Measurements from ENCODE around the gene GNG14.
A peak's percentile ranks its signal among the peaks of the same experiment; 100 is the strongest.
"Not testable (repeated sequence)": the region's sequence is repeated elsewhere in the genome, so short reads cannot be mapped to it uniquely, and the experiment has no call there.

GNG14 gene

DNA sequence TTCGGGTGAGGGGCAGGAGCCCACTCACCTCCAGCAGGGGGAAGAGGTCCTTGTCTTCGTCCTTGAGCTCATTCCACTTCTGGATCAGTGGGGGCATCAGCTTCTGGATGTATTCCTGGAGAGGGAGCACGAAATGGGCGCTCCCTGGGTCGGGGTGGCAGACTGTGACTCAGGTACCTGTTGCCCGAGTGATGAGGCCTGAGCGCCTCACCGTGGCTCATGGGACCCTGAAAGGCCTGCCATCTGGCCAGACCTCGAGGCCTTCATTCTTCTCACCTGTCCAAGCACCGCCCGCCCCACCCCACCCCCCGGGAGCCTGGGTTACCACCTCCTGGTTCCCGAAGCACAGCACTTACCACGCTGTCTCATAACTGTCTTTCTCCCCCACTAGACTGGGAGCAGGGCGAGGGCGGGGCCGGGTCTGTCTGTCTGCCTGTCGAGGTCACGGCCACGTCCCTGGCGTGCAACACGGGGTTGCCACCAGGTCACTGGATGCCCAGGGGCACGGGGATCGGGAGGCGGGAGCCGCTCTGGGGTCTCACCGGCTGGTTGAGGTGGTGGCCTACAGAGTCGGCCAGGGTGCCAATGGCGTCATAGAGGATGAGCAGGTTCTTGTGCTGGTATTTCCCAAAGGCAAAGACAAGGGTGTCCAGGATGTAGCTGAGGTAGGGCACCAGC lies 18.0 kb downstream of the GNG14 start:
- no peak overlapping the region for H3K4me3 Mint-ChIP-seq
- H3K27ac Mint-ChIP-seq (ENCODE audit: low read depth): no peak overlapping the region
- ATAC-seq (replicated peaks; ENCODE audit: extremely low read depth, poor library complexity, severe bottlenecking): no peak

DNA sequence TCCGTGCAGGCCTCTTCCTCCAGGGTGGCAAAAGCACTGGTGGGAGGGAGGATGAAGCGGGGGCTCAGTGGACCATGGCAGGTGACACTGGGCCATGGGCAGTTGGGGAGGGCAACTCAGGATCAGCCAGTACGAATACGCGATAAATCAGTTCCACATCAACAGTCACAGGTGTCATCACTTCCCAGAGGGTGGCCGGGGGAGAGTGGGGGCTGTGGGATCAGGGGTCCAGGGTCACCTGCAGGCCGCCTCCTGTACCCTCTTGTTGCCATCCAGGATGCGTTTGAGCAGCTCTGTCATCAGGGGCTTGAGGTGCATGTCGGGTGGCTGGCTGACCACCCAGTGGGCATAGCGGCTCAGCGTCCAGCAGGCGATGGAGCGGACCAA lies 18.5 kb downstream of the GNG14 start:
- Mint-ChIP-seq H3K4me3 (no peak overlapping the region), H3K4me1 (no peaks in the 10 kb centered on the region), H3K36me3 (ENCODE audit: insufficient read depth) (peaks cover 32% of the 10 kb centered on the region), H3K27me3 (no peaks in the 10 kb centered on the region), H3K27ac (ENCODE audit: low read depth) (no peak overlapping the region), H3K9me3 (no peaks in the 10 kb centered on the region)
- no peak for ATAC-seq (replicated peaks; ENCODE audit: extremely low read depth, poor library complexity, severe bottlenecking)
- no peak for DNase-seq (ENCODE audit: low spot score in 2 of 2)

More for the DNA sequence above, 18.0 kb downstream of the GNG14 start:
- Mint-ChIP-seq H3K4me1 (no peaks in the 10 kb centered on the region), H3K36me3 (ENCODE audit: insufficient read depth) (peaks cover 30% of the 10 kb centered on the region), H3K27me3 (no peaks in the 10 kb centered on the region), H3K9me3 (no peaks in the 10 kb centered on the region)
- DNase-seq (ENCODE audit: low spot score in 2 of 2): no peak

DNA sequence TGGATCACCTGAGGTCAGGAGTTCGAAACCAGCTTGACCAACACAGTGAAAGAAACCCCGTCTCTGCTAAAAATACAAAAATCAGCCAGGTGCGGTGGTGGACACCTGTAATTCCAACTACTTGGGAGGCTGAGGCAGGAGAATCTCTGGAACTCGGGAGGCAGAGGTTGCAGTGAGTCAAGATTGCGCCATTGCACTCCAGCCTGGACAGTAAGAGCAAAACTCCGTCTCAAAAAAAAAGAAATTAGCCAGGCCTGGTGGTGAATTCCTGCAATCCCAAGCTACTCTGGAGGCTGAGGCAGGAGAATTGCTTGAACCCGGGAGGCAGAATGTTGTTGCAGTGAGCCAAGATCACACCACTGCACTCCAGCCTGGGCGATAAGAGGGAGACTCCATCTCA lies 20.8 kb downstream of the GNG14 start:
- Mint-ChIP-seq H3K9me3 (no peaks in the 10 kb centered on the region), H3K27ac (ENCODE audit: low read depth) (no peak overlapping the region), H3K4me3 (no peak overlapping the region), H3K27me3 (no peaks in the 10 kb centered on the region), H3K4me1 (peaks cover 6% of the 10 kb centered on the region), H3K36me3 (ENCODE audit: insufficient read depth) (peaks cover 29% of the 10 kb centered on the region)
- DNase-seq (ENCODE audit: low spot score in 2 of 2) (no peak), ATAC-seq (replicated peaks; ENCODE audit: extremely low read depth, poor library complexity, severe bottlenecking) (no peak)

DNA sequence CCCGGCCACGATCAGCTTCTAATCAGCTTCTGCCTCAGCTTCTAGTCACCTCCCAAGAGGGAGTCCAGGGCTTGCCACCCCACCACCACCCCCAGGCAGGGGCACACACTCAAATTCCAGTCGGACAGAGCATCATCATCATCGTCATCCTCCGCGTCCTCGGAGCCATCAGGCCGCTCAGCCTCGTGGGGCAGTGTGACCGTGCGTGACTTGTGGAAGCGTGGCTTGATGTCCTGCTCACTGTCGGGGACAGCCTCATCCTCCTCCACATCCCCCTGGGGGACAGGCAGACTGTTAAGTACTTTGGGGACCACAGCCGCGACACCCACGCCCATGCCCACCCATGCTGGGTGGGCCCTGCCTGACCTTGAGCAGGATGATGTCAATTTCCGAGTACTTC lies 23.4 kb downstream of the GNG14 start:
- Mint-ChIP-seq H3K4me1 (peaks cover 6% of the 10 kb centered on the region), H3K36me3 (ENCODE audit: insufficient read depth) (peaks cover 28% of the 10 kb centered on the region), H3K9me3 (no peaks in the 10 kb centered on the region), H3K27ac (ENCODE audit: low read depth) (no peak overlapping the region), H3K4me3 (no peak overlapping the region), H3K27me3 (no peaks in the 10 kb centered on the region)
- no peak for DNase-seq (ENCODE audit: low spot score in 2 of 2)
- no peak for ATAC-seq (replicated peaks; ENCODE audit: extremely low read depth, poor library complexity, severe bottlenecking)

DNA sequence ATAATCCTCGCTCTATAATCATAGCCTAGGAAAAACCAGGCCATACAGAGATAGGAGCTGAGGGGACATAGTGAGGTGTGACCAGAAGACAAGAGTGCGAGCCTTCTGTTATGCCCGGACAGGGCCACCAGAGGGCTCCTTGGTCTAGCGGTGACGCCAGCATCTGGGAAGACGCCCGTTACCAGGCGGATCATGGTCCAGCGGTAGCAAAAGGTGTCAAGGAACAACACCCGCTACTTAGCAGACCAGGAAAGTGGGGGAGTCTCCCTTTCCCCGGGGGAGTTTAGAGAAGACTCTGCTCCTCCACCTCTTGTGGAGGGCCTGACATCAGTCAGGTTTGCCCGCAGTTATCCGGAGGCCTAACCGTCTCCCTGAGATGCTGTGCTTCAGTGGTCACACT lies 24.3 kb downstream of the GNG14 start:
- ATAC-seq (replicated peaks; ENCODE audit: extremely low read depth, poor library complexity, severe bottlenecking); H3K27me3 Mint-ChIP-seq; H3K4me1 Mint-ChIP-seq; H3K4me3 Mint-ChIP-seq; H3K27ac Mint-ChIP-seq (ENCODE audit: low read depth); H3K9me3 Mint-ChIP-seq; DNase-seq (ENCODE audit: low spot score in 2 of 2): not testable (repeated sequence)
- peaks cover 26% of the 10 kb centered on the region for H3K36me3 Mint-ChIP-seq (ENCODE audit: insufficient read depth)

DNA sequence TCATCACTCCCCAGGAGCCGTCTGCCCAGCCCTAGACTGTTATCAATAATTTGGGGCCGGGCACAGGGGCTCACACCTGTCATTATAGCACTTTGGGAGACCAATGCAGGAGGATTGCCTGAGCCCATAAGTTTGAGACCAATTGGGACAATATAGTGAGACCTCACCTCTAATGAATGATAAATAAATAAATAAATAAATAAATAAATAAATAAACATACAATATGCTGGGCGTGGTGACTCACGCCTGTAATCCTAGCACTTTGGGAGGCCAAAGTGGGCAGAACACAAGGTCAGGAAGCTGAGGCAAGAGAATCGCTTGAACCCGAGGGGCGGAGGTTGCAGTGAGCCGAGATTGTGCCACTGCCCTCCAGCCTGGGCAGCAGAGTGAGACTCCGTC lies 25.5 kb downstream of the GNG14 start:
- H3K27me3 Mint-ChIP-seq; ATAC-seq (replicated peaks; ENCODE audit: extremely low read depth, poor library complexity, severe bottlenecking); DNase-seq (ENCODE audit: low spot score in 2 of 2); H3K4me3 Mint-ChIP-seq; H3K4me1 Mint-ChIP-seq; H3K27ac Mint-ChIP-seq (ENCODE audit: low read depth); H3K9me3 Mint-ChIP-seq: not testable (repeated sequence)
- peaks cover 28% of the 10 kb centered on the region for H3K36me3 Mint-ChIP-seq (ENCODE audit: insufficient read depth)

DNA sequence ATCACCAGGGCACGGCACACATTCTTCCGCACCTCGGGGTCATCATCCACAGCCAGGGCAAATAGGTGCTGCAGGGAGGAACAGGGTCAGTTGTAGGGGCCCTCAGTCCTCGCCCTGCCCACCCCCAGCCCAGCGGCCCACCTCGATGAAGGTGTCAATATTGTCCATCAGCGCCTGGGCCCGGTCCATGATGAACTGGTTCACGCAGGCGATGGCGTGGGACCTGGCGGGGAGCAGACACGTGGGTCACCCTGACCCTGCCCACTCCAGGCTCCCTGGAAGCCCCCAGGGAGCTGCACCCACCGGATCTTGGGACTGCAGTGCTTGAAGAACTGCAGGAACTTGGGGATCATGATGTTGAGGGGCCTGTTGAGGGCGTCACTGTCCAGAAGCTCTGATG lies 27.3 kb downstream of the GNG14 start:
- no peak for ATAC-seq (replicated peaks; ENCODE audit: extremely low read depth, poor library complexity, severe bottlenecking)
- H3K4me1 Mint-ChIP-seq: peaks cover 11% of the 10 kb centered on the region
- DNase-seq (ENCODE audit: low spot score in 2 of 2): no peak
- H3K9me3 Mint-ChIP-seq: no peaks in the 10 kb centered on the region
- H3K4me3 Mint-ChIP-seq: no peak overlapping the region
- H3K27me3 Mint-ChIP-seq: no peaks in the 10 kb centered on the region
- no peak overlapping the region for H3K27ac Mint-ChIP-seq (ENCODE audit: low read depth)
- H3K36me3 Mint-ChIP-seq (ENCODE audit: insufficient read depth): peaks cover 28% of the 10 kb centered on the region

DNA sequence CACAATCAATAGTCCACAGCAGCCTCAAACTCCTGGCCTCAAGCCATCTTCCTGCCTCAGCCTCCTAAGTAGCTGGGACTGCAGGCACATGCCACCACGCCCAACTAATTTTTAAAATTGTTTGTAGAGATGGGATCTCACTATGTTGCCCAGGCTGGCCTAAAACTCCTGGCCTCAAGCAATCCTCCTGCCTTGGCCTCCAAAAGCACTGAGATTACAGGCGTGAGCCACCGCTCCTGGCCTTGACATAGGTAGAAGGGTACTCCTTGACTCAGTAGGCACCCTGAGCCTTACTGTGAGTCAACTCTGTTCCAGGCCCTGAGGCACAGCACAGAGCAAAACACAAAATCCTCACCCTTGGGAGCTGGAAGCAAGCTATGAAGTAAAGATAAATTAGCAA lies 28.1 kb downstream of the GNG14 start:
- H3K27ac Mint-ChIP-seq (ENCODE audit: low read depth): no peak overlapping the region
- peaks cover 28% of the 10 kb centered on the region for H3K36me3 Mint-ChIP-seq (ENCODE audit: insufficient read depth)
- no peak overlapping the region for H3K4me3 Mint-ChIP-seq
- H3K9me3 Mint-ChIP-seq: no peaks in the 10 kb centered on the region
- no peaks in the 10 kb centered on the region for H3K27me3 Mint-ChIP-seq
- H3K4me1 Mint-ChIP-seq: peaks cover 17% of the 10 kb centered on the region
- DNase-seq (ENCODE audit: low spot score in 2 of 2) (no peak), ATAC-seq (replicated peaks; ENCODE audit: extremely low read depth, poor library complexity, severe bottlenecking) (no peak)

DNA sequence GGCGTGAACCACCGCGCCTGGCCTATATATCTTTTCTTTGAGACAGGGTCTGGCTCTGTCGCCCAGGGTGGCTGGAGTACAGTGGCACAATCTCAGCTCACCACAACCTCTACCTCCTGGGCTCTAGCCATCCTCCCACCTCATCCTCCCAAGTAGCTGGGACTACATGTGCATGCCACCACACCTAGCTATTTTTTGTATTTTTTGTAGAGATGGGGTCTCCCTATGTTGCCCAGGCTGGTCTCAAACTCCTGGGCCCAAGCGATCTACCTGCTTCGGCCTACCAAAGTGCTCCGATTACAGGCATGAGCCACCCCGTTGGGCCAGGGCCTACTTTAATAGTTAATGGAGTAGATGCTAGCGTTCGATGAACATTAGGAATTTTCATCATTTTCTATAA lies 32.5 kb downstream of the GNG14 start:
- no peaks in the 10 kb centered on the region for H3K9me3 Mint-ChIP-seq
- peaks cover 39% of the 10 kb centered on the region for H3K4me1 Mint-ChIP-seq
- DNase-seq (ENCODE audit: low spot score in 2 of 2): no peak
- H3K4me3 Mint-ChIP-seq: peak overlapping the region; percentile 89
- H3K36me3 Mint-ChIP-seq (ENCODE audit: insufficient read depth): peaks cover 27% of the 10 kb centered on the region
- H3K27me3 Mint-ChIP-seq: no peaks in the 10 kb centered on the region
- peak overlapping the region; percentile 95 for H3K27ac Mint-ChIP-seq (ENCODE audit: low read depth)
- ATAC-seq (replicated peaks; ENCODE audit: extremely low read depth, poor library complexity, severe bottlenecking): no peak

DNA sequence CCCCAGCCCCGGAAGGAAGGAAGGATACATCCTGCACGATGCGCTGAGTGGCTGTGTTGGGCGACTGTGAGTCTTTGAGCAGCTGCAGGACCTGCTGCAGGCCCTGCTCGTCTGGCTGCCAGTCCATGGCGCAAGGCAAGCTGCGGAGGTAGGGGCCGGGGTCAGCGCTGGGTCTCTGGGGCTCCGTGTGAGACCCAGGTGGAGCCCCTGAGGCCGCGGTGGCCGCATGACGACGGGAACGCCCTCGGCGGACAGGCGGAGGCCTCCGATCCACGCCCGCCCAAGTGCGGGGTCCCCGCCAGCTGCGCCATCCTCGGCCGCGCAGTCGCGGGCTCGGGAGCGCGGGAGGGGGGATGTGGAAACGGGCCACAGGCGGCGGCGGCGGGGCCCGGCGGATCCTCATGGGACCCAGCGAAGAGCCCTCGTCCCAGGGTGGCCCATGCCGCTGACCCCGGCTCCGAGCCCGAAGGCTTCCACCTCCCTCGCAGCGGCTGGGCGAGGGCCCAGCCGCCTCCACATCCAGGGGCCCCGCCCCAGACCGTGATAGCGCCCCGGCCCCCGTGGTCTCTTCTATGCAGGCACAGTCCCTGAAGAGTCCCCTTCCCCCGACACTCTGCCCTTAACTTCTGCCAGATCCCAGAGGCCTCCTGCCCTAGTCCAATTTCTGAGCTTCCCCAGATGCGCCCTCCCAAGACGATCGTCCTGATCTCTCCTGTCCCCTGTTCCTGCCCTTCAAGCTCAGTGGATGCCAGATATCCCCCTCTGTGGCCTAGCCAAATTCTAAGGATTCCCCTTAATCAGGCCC lies 33.3 kb downstream of the GNG14 start:
- no peak for DNase-seq (ENCODE audit: low spot score in 2 of 2)
- peak overlapping the region; percentile 95 for H3K27ac Mint-ChIP-seq (ENCODE audit: low read depth)
- H3K27me3 Mint-ChIP-seq: no peaks in the 10 kb centered on the region
- H3K36me3 Mint-ChIP-seq (ENCODE audit: insufficient read depth): peaks cover 24% of the 10 kb centered on the region
- ATAC-seq (replicated peaks; ENCODE audit: extremely low read depth, poor library complexity, severe bottlenecking): no peak
- H3K4me1 Mint-ChIP-seq: peaks cover 39% of the 10 kb centered on the region
- H3K9me3 Mint-ChIP-seq: no peaks in the 10 kb centered on the region
- peak overlapping the region; percentile 89 for H3K4me3 Mint-ChIP-seq

DNA sequence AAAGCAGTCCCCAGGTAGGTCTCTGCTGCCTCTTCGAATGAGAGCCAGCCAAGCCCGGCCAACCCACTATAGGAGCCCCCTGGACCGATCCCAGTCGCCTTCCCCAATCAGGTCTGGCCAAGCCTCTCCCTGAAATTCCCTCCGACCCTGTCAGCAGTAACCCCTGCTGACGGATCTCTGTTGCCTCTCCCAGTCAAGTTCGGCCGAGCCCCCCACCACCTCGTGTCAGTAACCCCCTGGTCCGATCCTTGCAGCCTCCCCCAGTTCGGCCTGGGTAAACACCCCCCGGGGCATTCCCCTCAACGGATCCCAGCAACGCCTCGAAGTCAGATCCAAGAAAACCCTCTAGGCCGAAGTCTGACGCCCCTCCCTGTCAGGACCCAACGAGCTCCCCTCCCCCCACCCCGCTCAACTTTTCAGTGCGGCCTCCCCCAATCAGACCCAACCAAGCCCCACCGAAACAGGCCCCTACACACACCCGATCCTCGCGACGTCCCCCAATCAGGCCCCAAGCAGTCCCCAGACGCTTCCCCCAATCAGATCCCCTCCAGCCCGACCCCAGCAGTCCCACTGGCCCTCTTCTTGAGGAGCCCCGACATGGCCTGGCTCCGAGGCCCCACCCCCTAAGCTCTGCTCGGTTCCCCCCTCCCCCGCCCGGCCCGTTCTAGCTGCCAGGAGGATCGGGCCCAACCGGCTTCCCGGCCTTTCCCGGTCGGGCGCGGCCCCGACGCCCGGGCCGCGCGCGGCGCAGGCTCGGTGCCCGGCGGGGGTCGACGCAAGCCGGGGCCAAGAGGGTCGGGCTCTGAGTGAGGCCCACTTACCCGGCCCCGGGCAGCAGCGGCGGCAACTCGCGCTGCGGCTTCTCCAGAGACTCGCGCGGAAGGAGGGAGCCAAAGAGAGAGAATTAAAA lies 34.1 kb downstream of the GNG14 start:
- peak in 1 of 2 donors; percentile 24 for DNase-seq (ENCODE audit: low spot score in 2 of 2)
- peak overlapping the region; percentile 95 for H3K27ac Mint-ChIP-seq (ENCODE audit: low read depth)
- peak overlapping the region; percentile 89 for H3K4me3 Mint-ChIP-seq
- peaks cover 44% of the 10 kb centered on the region for H3K4me1 Mint-ChIP-seq
- H3K36me3 Mint-ChIP-seq (ENCODE audit: insufficient read depth): peaks cover 23% of the 10 kb centered on the region
- no peaks in the 10 kb centered on the region for H3K9me3 Mint-ChIP-seq
- no peaks in the 10 kb centered on the region for H3K27me3 Mint-ChIP-seq
- peak; percentile 39 for ATAC-seq (replicated peaks; ENCODE audit: extremely low read depth, poor library complexity, severe bottlenecking)

DNA sequence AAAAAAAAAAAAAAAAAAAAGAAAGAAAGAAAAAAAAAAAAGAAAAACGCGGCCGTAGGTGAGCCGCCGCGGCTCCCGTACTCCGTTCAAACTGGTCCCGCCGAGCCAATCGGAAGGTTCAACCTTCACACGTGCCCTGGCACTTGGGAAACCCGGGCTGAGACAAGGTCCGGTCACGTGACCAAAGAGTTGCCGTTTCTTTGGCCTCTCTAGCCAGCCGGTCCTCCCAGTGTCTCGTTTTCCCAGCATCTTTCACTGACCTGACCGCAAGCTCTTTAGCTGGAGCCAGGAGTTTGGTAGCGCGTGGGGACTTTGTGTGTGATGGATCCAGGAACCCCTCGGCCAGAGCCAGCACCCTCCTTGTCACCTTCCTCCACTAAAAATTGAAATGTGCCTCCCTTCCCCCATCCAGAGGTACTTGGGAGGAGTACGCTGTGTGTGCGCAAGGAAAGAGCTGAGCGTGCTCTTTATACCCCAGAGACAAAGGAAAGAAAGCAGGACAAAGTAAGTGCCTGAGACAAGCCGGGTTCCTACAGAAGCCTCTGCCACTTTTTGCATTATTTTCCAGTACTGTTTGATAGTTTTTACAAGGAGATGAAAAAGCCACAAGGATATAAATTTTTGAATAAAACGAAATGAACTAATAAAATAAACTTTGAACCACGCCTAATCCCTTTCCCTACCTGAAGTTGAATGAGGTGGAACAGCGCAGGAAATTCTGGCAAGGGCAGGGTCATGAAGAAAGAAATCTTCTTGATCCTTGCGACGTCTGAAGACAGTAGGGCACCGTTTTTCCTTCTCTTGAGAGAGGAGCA lies 35.0 kb downstream of the GNG14 start:
- Mint-ChIP-seq H3K4me3 (peak overlapping the region; percentile 89), H3K27me3 (no peaks in the 10 kb centered on the region), H3K9me3 (no peaks in the 10 kb centered on the region), H3K27ac (ENCODE audit: low read depth) (peak overlapping the region; percentile 95), H3K36me3 (ENCODE audit: insufficient read depth) (peaks cover 24% of the 10 kb centered on the region), H3K4me1 (peaks cover 44% of the 10 kb centered on the region)
- DNase-seq (ENCODE audit: low spot score in 2 of 2): peak; percentile 75 to 89
- peak; percentile 95 for ATAC-seq (replicated peaks; ENCODE audit: extremely low read depth, poor library complexity, severe bottlenecking)
